NCI-H2029 treated with DMSO at 0.1 percent for 48 hours (cell line): Measurements from ENCODE around the gene ASB4.
A peak's percentile ranks its signal among the peaks of the same experiment; 100 is the strongest.
"Not testable (repeated sequence)": the region's sequence is repeated elsewhere in the genome, so short reads cannot be mapped to it uniquely, and the experiment has no call there.

Experiments
- DNase-seq: peaks from one replicate; lab custom pipeline; 2025; lab: John Stamatoyannopoulos, UW

Gene ASB4

DNA sequence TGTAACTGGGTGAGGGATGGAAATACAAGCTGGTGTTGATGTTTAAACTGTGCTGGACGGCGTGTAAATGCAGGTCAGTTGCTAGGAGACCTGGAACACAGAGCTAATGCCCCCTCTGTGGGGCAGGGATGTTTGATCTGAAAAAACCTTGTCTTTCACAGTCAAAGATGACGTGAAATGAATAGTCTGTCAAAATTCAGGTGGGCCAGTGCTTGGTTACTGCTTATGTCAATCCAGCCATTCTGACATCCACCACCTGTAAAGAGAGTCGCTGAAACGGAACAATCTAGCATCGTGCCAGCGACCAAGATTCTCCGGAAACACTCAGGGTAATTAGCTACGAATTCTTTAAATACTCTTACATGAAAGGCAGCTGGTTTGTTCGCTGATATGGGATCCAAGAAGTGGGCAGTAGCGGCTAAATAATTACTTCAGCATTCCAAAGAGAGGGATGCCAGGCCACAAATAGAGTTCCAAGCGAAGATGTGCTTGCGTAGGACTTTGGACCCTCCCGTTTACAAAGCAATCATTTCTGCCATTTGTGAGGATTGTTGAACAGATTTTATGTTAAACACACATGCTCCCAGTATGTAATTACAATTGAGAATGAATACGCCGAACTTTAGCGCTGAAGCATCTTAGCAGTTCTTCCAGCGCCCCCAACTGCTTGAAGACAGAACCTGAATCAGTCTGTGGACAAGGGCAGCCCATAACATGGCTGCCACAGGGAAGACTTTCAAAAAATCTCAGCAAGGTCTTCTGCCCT is 7.3 kb upstream of the ASB4 start:
- no peak for DNase-seq

DNA sequence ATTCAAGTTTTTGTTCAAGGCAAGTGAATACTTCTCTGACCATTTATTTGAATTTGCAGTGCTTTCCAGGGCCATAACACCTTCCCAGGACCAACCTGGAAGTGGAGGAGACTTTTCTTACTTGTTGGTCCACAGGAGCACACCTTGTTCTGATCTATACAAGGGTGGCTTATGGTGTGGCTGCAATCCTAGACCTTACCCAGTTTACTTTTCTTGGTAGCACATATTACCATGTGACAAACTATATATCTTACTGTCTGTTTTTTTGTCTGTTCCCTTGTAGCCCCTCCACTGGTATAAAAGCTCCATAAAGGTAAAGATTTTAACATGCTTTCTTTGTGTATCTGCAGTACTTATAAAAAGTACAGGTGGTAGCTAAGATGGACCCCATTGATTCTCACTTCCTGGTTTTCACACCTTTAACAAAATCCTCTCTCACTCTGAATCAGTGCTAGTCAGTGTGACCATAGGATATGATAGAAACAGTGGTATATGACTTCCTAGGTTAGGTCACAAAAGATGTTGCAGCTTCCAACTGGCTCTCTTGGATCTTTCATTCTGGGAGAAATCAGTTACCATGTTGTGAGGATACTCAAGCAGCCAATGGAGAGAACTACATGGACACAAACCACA is 5.6 kb upstream of the ASB4 start:
- DNase-seq, result no peak

DNA sequence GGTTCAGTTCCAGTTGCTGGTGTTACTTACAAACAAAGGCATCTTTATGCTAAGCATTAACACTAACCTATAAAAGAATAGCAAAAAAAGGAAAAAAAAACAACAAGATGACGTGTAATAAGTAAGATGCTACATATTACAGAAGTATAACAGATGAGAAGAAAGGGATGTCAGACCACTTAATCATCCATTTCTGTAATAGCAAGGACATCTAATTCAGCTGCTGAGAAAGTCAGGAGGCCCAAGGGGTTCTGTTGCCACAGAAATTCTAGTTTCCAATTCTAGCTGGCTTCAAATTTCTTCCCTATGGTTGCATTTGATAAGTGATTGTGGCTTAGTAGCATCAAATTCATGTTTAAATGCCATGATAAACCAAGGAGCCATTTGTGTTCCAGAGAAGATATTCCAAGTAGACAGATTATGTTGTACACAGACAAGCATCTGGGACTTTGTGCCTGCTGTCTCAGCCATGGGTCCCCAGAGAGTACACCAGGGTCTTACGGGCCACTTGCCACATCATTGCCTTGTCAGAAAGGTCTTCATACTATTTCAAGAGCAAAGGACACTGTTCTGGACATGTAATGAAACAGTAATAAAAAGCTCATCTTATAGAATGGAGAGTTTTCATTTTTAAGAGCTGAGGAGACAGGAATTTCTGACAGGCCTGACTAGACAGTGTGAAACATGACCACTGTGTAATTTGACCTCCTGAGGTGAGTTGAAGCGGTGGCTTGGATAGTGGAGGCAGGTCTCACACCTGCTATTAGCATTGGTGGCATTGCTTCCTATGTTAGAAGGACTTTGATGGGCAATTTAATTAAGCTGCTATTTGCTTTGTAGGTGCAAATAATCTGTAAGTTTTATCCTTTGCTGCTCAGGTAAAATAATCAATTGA is 4.2 kb upstream of the ASB4 start:
- DNase-seq, result peak; percentile 8

DNA sequence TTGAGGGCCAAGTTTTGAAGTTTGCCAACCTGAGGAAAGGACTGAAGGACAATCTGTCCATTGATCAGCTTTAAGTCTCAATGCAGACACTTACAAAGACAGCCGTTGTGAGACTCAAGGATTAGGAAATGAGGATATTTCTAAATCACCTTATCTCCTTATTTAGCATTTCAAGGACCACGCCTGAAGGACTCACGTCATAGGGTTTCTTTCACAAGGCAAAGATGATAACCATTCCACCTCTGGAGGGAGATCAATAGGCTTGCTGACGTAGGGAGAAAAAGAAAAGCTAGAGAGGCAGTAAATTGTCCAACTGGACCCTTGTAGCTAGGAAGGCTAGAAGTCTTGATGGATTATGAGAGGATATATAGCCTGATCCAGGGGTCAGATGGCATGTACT is 3.3 kb upstream of the ASB4 start:
- DNase-seq, result no peak

GRCh38 chr7:95490231-95490762 is 4.6 kb downstream of the ASB4 start:
- no peak for DNase-seq

DNA sequence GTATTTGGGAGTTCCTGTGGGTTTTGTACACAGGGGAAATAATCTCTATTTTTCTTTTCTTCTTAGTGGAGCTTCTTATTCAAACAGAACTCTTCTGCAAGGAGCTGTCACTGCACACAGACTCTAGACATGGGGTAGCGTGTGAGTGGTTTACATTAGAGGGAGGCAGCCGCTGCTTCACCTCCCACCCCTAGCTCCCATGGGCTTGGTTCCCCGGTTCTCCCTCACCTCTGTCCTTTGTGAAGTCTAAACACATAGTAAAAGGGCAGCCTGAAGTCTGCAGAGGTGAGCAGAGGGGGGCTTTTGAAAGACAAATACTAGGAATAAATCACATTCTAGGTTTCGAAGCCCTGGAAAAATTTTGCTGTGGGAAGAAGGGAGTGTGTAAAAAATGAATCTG is 5.5 kb downstream of the ASB4 start:
- DNase-seq, result no peak

- peak; percentile 91 for DNase-seq
Measured at GRCh38 chr7:95491634-95492314, 6.0 kb downstream of the ASB4 start.

DNA sequence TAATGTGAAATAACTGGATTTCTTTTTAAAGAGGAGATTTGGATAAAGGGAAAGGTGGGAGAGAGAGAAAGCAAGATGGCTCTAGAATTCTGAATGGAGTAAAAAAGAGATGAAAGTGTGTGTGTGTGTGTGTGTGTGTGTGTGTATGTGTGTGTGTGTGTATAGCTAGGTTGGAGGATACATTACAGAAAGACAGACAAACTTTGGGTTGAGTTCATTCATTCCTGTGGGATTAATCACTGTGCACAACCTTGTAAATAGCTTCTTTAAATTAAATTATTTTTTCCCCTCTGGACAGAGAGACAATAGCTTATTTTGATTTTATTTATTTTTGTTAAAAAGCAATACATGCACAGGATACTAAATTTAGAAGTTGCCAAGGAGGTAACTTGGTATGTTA is 7.5 kb downstream of the ASB4 start:
- no peak for DNase-seq

- DNase-seq, result no peak
Measured at GRCh38 chr7:95493844-95494243, 8.1 kb downstream of the ASB4 start.

- no peak for DNase-seq
Measured at GRCh38 chr7:95501261-95501832, 15.6 kb downstream of the ASB4 start.

GRCh38 chr7:95502403-95502802 is 16.7 kb downstream of the ASB4 start:
- DNase-seq, result no peak

DNA sequence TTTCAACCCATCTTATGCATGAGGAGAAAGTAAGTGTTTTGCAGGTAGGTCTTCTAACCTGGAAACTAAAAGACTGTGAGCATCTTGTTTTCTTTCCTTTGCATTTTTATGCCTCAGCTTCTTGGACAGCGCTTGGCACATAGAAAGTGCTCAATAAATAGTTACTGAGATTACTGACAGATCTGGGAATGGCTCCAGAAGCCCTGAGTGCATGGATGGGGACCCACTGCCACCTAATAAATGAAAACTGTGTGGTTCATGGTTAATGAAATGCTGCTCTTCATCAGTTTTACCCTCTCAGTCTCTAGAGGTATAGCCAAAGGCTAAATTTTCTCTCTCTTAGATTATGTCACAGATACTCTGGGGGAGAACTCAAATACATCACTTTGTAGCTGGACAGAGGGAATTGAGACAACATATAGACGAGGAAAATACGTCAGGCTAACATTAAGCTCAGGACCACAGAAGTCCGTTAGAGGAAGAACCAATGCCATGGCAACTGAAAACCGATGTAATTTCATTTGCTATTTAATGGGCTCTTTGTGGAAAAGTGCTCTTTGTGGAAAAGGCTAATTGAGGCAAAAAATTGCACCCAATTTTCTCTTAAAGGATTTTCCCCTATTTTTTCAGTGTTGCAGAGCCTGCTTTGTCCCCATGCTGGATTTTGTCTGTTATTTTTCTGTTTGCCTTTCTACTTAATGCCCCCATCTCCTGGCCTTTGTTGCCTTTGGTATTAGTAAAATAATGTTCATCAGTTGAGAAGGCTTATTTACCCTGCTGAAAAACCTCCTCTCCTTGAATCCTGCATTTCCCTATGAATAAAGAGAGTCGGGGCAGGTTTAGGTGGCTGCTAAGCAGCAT is 17.8 kb downstream of the ASB4 start:
- DNase-seq, result no peak

GRCh38 chr7:95504132-95504588 is 18.4 kb downstream of the ASB4 start:
- not testable (repeated sequence) for DNase-seq

DNA sequence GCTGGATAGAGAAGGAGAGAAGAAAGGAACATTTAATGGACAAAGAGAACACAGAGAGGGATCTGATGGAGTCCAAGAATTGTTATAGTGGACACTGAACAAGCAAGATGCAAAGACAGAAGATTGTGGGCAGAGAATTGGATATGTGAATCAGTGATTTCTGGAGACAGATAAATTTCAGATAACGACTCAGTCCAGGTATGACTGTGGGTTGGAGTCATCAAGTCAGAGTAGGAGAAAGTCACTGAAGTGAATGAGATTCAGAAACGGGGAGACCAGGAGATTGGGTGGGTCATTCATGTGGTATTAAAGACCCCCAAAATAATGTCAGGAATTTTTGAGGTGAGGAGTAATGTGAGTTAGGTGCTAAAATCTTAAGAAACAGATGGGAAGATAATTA is 23.0 kb downstream of the ASB4 start:
- no peak for DNase-seq

- DNase-seq, result no peak
Measured at GRCh38 chr7:95509199-95509598, 23.5 kb downstream of the ASB4 start.

DNA sequence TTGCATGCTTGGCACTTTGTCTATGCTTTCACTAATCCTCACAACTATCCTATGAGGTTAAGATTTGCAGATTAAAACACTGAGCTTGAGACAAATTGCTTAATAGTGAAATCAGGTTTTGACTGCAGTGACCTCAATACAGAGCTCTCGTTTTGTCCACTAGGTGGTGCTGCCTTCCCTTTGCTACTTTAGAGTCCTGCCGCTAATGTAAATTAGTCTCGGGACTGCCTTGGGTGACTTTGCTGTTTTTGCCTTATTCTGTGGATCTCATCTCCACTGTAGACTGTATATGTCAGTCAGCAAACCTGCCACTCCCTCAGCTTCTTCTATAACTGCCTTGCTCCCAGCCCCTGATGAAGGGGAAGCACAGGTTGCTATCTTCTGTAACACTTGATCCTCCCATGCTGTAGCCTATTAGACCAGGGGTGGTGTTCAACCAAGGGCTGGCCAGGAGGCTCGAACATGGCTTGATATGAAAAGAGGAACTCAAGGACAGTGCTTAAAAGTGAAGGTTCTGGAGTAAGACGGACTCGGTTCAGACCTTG is 26.0 kb downstream of the ASB4 start:
- DNase-seq, result peak; percentile 65

GRCh38 chr7:95517458-95517857 is 31.7 kb downstream of the ASB4 start:
- DNase-seq, result no peak

DNA sequence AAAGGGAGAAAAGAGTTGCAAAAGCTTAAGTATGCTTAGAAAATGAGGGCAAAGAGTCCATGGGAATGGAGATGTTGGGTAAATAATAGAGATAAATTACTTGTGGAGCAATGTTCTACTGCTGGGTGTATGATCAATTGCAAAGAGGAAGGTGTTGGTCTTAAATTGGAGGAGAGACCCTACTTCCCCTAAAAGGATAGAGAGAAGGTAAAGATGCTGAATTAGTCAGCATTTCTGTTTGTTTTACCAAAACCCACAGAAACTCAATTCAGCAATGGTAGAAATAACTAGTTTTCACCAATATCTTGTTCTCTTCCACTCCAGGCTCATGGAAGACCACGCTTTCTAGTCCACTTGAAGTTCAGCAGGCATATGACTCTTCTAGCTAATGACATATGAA is 32.1 kb downstream of the ASB4 start:
- no peak for DNase-seq

DNA sequence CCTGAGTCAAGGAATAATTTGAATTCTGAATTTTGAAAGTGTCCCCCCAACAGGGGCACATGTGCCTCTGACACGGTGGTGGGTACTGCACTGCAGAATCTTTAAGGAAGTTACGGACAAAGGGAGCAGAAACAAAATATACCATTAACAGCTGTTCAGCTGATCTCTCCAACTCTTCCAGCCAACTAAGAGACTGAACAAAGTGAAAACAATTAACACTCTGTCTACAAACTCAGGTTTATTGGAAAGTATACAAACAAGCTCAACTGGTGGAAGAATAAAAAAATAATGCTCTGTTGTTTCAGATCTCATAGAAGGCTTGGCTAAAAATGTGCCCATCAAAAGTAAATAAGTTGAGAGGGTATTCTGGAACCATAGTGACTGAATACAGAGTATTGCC is 34.4 kb downstream of the ASB4 start:
- no peak for DNase-seq

DNA sequence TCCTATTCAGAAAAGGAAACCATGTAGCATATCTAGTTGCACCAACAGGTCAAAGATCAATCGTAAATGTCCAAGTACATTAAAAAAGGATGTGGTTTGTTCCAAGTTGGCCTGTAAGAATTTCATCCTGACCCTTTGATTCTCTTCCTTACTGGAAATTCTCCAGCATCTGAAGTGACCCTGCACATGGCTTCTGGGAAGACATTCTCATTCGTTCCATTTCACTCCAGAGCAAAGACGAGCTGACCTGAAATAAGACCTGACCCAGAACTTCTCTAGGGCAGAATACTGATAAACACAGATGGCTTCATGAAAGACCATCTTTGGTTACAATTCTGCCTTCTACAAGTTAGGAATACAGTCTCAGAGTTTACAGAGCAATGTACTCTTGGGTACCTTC is 39.8 kb downstream of the ASB4 start:
- DNase-seq, result no peak
